Uterus (tissue), 2 donors: Measurements from ENCODE around the gene RHBDL2.

ENCODE experiments used
- CTCF ChIP-seq, 4 experiments: fragments of 200-600 bp in 2 of 4; fragments of 450-650 bp in 2 of 4; sonication (generic) in 2 of 4; IDR thresholded peaks; one replicate each; pipeline ENCODE4 v1.5.1; 2016 to 2019; ENCODE audit warnings: antibody characterized with exemption in 4 of 4, mild to moderate bottlenecking in 2 of 4, moderate library complexity in 1 of 4
- POLR2A ChIP-seq, 2 donors: fragments of 450-650 bp; IDR thresholded peaks; one replicate each; pipeline ENCODE4 v1.6.1; 2016; ENCODE audit warnings: antibody characterized with exemption in 2 of 2, mild to moderate bottlenecking in 1 of 2, moderate library complexity in 1 of 2

- TF ChIP-seq CTCF (IDR thresholded peaks at IDR 0.05) (no peak), POLR2A (IDR thresholded peaks at IDR 0.05) (no peak)
These were observed 48.7 kb upstream of the RHBDL2 start for GRCh38 chr1:38990386-38990737.
